ENCODE data around the gene COX14.

- TF ChIP-seq, protein P1, sequence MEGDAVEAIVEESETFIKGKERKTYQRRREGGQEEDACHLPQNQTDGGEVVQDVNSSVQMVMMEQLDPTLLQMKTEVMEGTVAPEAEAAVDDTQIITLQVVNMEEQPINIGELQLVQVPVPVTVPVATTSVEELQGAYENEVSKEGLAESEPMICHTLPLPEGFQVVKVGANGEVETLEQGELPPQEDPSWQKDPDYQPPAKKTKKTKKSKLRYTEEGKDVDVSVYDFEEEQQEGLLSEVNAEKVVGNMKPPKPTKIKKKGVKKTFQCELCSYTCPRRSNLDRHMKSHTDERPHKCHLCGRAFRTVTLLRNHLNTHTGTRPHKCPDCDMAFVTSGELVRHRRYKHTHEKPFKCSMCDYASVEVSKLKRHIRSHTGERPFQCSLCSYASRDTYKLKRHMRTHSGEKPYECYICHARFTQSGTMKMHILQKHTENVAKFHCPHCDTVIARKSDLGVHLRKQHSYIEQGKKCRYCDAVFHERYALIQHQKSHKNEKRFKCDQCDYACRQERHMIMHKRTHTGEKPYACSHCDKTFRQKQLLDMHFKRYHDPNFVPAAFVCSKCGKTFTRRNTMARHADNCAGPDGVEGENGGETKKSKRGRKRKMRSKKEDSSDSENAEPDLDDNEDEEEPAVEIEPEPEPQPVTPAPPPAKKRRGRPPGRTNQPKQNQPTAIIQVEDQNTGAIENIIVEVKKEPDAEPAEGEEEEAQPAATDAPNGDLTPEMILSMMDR (tag by site-specific recombination; IDR thresholded peaks at IDR 0.05) = no peak
- no peak for TF ChIP-seq REST (tag by site-specific recombination; IDR thresholded peaks at IDR 0.05)
- TF ChIP-seq KLF10 (tag by site-specific recombination; IDR thresholded peaks at IDR 0.05) = no peak
- TF ChIP-seq, protein P2, sequence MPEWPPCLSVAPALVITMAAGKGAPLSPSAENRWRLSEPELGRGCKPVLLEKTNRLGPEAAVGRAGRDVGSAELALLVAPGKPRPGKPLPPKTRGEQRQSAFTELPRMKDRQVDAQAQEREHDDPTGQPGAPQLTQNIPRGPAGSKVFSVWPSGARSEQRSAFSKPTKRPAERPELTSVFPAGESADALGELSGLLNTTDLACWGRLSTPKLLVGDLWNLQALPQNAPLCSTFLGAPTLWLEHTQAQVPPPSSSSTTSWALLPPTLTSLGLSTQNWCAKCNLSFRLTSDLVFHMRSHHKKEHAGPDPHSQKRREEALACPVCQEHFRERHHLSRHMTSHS (tag by site-specific recombination; IDR thresholded peaks at IDR 0.05) = no peak
- TF ChIP-seq ZNF169 (tag by site-specific recombination; IDR thresholded peaks at IDR 0.05) = no peak
- TF ChIP-seq, protein P3, sequence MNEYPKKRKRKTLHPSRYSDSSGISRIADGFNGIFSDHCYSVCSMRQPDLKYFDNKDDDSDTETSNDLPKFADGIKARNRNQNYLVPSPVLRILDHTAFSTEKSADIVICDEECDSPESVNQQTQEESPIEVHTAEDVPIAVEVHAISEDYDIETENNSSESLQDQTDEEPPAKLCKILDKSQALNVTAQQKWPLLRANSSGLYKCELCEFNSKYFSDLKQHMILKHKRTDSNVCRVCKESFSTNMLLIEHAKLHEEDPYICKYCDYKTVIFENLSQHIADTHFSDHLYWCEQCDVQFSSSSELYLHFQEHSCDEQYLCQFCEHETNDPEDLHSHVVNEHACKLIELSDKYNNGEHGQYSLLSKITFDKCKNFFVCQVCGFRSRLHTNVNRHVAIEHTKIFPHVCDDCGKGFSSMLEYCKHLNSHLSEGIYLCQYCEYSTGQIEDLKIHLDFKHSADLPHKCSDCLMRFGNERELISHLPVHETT (tag by site-specific recombination; IDR thresholded peaks at IDR 0.05) = no peak
- no peak for TF ChIP-seq ZBTB26 (tag by site-specific recombination; optimal IDR thresholded peaks at IDR 0.05)
- no peak for TF ChIP-seq ZNF362 (tag by site-specific recombination; IDR thresholded peaks at IDR 0.05)
- TF ChIP-seq BCL11A (tag by site-specific recombination; IDR thresholded peaks at IDR 0.05; ENCODE audit: low read depth) = no peak
- TF ChIP-seq, protein P4, sequence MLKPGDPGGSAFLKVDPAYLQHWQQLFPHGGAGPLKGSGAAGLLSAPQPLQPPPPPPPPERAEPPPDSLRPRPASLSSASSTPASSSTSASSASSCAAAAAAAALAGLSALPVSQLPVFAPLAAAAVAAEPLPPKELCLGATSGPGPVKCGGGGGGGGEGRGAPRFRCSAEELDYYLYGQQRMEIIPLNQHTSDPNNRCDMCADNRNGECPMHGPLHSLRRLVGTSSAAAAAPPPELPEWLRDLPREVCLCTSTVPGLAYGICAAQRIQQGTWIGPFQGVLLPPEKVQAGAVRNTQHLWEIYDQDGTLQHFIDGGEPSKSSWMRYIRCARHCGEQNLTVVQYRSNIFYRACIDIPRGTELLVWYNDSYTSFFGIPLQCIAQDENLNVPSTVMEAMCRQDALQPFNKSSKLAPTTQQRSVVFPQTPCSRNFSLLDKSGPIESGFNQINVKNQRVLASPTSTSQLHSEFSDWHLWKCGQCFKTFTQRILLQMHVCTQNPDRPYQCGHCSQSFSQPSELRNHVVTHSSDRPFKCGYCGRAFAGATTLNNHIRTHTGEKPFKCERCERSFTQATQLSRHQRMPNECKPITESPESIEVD (tag by site-specific recombination; IDR thresholded peaks at IDR 0.05) = no peak
- no peak for TF ChIP-seq ZNF24 (tag by site-specific recombination; IDR thresholded peaks at IDR 0.05)
- TF ChIP-seq ZNF398 (tag by site-specific recombination; IDR thresholded peaks at IDR 0.05) = no peak
- TF ChIP-seq, protein P5, sequence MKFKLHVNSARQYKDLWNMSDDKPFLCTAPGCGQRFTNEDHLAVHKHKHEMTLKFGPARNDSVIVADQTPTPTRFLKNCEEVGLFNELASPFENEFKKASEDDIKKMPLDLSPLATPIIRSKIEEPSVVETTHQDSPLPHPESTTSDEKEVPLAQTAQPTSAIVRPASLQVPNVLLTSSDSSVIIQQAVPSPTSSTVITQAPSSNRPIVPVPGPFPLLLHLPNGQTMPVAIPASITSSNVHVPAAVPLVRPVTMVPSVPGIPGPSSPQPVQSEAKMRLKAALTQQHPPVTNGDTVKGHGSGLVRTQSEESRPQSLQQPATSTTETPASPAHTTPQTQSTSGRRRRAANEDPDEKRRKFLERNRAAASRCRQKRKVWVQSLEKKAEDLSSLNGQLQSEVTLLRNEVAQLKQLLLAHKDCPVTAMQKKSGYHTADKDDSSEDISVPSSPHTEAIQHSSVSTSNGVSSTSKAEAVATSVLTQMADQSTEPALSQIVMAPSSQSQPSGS (tag by site-specific recombination; IDR thresholded peaks at IDR 0.05; ENCODE audit: low read depth) = no peak
- TF ChIP-seq GLIS1 (tag by site-specific recombination; IDR thresholded peaks at IDR 0.05) = no peak
Observed at GRCh38 chr12:50073712-50074111, 38.3 kb upstream of the COX14 start.

All from HEK293 (cell line).